HG03060 (cell line): ENCODE results near the gene SMURF2.
"Not testable (repeated sequence)": the region's sequence is repeated elsewhere in the genome, so short reads cannot be mapped to it uniquely, and the experiment has no call there.

Source experiments
- ATAC-seq: cut with Tn5 transposase; IDR thresholded peaks from one replicate; pipeline ENCODE4 v1.9.1; 2021; ENCODE audit warnings: low read depth, moderate number of reproducible peaks; ENCODE audit not compliant: unreplicated experiment

Gene SMURF2

DNA sequence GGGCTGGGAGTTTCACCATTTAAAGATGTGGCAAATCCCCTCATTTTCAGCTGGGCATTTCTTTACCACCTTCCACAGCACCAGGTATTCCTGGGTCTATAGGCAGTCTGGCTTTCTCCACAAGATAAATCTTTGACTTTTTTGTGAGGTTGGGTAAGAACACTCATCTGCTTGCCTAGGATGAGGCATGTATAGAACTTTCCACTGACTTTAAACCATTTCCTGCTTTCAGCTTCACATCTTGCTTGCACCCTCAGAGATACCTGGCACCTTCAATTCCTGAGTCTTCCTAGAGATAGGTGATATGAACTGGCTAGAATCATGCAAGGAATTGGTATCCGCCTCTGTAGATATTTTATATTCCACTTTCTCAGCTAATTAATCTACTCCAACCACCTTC lies 27.9 kb downstream of the SMURF2 start:
- no peak for ATAC-seq

GRCh38 chr17:64632606-64633005 lies 29.5 kb downstream of the SMURF2 start:
- ATAC-seq: no peak

DNA sequence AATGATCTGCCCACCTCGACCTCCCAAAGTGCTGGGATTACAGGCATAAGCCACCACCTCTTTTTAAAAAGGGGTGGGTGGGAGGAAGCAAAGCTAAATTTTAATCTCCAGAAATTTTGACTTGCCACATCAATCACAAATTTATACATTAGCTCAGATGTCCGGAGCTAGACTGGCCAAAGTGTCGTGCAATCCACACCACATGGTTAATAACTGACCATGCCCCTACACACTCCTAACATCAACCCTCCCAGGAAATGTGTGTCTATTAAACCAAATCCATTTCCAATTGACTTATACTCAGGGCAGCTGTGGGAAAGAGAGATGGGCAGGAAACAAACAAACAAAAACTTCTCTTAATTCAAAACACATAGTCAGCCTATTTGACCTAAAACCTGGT lies 29.9 kb downstream of the SMURF2 start:
- no peak for ATAC-seq

- no peak for ATAC-seq
These were observed 31.5 kb downstream of the SMURF2 start for GRCh38 chr17:64630309-64631223.

- ATAC-seq: no peak
These were observed 33.5 kb downstream of the SMURF2 start for GRCh38 chr17:64628641-64629040.

- ATAC-seq: no peak
These were observed 34.3 kb downstream of the SMURF2 start for GRCh38 chr17:64627797-64628196.

- no peak for ATAC-seq
These were observed 35.3 kb downstream of the SMURF2 start for GRCh38 chr17:64626827-64627226.

GRCh38 chr17:64625541-64625940 lies 36.6 kb downstream of the SMURF2 start:
- ATAC-seq: no peak

GRCh38 chr17:64622931-64623654 lies 39.0 kb downstream of the SMURF2 start:
- ATAC-seq: no peak

- no peak for ATAC-seq
These were observed 40.3 kb downstream of the SMURF2 start for GRCh38 chr17:64621772-64622171.

- ATAC-seq: no peak
These were observed 43.3 kb downstream of the SMURF2 start for GRCh38 chr17:64618848-64619247.

DNA sequence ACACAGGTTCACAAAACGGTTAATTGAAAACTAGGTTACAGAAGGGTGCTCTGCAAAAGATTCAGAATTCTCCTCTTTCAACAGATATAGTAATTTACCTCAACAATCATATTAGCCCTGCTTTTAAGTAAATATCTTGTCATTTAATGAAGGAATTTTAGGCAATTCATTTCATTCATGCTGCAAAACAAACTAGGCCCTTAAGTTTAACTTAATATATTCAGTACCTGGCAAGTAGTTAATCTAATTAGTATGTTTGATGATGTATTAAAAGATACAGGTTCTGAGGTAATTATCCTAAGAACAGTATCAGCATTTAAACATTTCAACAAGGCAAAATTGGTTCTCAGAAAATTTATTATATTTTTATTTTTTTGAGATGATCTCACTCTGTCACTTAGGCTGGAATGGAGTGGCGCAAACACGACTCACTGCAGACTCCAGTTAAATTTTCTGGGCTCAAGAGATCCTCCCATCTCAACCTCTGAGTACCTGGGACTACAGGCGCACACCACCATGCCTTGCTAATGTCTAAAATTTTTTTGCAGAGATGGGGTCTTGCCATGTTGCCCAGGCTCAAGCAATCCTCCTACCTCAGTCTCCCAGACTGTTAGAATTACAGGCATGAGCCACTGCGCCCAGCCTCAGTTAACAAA lies 44.9 kb downstream of the SMURF2 start:
- ATAC-seq: no peak

- ATAC-seq: no peak
These were observed 47.0 kb downstream of the SMURF2 start for GRCh38 chr17:64615028-64615677.

GRCh38 chr17:64614266-64615027 lies 47.7 kb downstream of the SMURF2 start:
- ATAC-seq: no peak

DNA sequence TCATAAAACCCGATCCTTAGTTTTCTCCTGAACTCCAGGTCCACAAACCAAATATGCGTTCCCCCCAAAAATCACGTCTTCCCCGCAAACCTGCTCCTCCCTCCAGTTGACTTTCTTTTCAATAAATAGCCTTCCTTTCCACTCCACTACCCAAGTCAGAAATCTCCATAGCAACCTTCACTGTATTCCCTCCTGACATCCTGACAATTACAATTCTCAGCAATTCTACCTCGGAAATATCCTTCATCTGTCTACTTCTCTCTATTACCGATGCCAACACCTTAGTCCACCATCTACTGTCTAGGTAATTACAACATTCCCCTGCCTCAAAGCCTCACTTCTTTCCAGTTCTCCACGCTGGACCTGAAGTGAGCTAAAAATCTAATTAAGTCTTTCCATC lies 50.7 kb downstream of the SMURF2 start:
- no peak for ATAC-seq

GRCh38 chr17:64610244-64610643 lies 51.9 kb downstream of the SMURF2 start:
- not testable (repeated sequence) for ATAC-seq

DNA sequence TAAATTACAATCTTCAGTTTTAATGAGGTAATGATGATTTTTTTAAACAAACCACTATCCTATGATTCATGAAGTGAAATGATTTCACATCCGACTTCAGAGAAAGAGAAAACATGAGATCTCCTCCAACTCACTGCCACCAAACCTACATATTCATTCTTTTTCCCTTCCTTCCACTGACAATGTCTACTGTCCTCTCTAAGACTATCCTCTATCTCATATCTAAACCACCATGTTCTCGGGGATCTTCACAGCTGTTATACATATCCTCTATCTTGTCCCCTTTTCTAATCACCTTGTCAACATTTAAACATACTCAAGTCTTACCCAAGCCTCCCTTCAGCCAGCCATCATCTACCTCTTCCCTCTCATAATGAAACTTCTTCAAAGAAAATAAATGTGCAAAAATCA lies 53.5 kb downstream of the SMURF2 start:
- ATAC-seq: no peak

- ATAC-seq: no peak
These were observed 54.1 kb downstream of the SMURF2 start for GRCh38 chr17:64607862-64608565.

DNA sequence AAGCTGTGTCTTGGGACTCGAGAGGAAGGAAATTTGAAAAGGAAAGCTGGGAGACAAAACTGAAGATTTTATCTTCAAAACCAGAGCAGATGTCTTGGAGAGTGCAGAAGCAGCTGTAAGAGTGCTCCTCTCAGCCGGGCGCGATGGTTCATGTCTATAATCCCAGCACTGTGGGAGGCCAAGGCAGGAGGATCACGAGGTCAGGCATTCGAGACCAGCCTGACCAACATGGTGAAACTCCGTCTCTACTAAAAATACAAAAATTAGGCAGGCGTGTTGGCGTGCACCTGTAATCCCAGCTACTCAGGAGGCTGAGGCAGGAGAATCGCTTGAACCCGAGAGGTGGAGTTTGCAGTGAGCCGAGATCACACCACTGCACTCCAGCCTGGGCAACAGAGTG lies 57.6 kb downstream of the SMURF2 start:
- ATAC-seq: not testable (repeated sequence)
